GM18526 (cell line): ENCODE results near the gene ST14.

ENCODE experiments used
- POLR2A ChIP-seq: IDR thresholded peaks from 3 replicates; pipeline ENCODE4 v1.6.1; 2011; ENCODE audit not compliant: insufficient read length; ENCODE audit errors: extremely low read depth

ST14 gene

GRCh38 chr11:130208241-130209127, 48.9 kb downstream of the ST14 start:
- no peak for TF ChIP-seq POLR2A

DNA sequence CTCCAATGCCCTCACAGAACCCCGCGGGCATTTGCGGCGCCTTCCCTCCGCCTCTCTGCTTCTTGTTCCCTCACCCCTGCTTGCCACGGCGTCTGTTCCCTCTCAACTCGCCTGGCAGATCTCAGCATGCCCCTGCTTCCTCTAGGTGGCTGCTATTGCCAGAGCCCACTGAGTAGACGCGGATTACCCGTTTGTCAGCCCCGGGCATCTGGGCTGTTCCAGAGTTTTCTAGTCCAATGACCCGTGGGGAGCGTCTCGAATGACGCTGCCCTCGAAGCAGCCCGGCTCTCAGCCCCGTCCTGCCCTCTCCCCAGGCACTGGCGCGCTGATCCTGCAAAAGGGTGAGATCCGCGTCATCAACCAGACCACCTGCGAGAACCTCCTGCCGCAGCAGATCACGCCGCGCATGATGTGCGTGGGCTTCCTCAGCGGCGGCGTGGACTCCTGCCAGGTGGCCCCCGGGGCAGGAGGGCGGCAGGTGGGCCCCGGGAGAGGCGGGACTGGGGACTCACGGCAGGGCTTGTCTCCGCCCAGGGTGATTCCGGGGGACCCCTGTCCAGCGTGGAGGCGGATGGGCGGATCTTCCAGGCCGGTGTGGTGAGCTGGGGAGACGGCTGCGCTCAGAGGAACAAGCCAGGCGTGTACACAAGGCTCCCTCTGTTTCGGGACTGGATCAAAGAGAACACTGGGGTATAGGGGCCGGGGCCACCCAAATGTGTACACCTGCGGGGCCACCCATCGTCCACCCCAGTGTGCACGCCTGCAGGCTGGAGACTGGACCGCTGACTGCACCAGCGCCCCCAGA, 49.7 kb downstream of the ST14 start:
- no peak for TF ChIP-seq POLR2A

DNA sequence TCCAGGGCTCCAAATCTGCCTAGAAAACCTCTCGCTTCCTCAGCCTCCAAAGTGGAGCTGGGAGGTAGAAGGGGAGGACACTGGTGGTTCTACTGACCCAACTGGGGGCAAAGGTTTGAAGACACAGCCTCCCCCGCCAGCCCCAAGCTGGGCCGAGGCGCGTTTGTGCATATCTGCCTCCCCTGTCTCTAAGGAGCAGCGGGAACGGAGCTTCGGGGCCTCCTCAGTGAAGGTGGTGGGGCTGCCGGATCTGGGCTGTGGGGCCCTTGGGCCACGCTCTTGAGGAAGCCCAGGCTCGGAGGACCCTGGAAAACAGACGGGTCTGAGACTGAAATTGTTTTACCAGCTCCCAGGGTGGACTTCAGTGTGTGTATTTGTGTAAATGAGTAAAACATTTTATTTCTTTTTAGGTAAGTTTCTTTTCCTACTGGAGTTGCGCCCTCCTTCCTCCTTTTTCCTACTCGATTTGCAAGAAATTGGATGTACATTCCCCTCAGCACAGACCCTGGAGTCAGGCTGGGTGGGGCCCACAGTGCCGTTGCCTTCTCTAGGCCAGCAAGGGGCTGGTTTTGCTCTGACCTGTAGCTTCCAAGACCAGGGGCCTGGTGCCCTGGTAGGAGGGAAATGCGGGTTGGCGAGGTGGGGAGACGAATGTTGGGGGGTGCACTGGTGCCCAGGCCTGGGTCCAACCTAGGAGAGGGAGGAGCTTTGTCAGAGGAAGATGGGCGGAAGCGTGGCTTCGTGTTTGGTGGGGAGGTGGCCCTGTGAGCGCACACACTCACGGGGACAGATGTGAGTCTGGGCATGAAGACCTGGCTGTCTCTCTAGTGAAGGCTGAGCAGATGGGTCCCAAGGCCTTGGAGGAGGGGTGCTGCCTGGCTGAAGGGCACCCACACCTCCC, 50.6 kb downstream of the ST14 start:
- TF ChIP-seq POLR2A = no peak

DNA sequence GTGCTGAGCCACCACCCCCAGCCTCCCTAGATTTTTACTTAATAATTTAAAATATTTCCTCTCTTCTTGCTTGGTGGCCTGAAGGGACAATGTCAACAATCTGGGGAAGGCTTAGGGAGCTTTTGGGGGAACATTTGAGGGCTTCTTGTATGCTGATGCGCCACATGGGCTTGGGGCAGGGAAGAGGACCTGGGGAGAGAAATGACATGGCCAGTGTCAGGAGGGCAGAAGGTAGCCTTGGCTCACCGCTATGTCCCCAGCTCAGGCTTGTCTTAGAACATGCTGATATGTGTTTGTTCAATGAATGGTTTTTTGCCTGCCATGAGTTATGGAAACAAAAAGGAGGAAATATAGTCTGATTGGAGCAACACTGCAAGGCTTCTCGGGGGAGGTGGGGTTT, 51.6 kb downstream of the ST14 start:
- no peak for TF ChIP-seq POLR2A

DNA sequence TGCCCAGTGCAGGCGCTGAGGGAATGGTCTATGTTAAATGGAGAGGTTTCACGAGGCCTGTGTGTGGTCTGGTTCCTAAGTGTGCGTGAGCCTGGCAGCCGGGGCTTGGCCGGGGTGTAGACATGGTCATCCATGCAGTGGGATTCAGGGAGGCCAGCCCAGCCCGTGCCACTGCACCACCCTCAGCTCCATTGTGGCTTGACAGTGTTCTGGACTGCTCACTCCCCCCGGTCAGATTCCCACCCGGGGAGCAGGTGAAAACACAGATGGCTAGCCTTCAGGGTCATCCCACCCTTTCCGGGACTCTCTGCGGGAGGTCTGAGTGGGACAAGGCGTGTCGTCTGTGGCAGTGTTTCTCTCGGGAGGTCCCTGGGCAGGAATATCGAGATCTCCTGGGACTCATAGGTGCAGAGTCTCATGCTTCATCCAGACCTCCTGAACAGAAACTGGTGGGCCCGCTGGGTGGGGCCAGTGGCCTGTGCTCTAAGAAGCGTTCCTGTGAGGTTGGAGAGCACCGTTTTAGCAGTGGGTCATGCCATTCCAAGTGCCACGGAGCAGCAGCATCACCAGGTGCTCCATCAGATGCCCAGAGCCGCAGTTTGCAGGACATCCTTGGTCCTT, 52.3 kb downstream of the ST14 start:
- TF ChIP-seq POLR2A = no peak

DNA sequence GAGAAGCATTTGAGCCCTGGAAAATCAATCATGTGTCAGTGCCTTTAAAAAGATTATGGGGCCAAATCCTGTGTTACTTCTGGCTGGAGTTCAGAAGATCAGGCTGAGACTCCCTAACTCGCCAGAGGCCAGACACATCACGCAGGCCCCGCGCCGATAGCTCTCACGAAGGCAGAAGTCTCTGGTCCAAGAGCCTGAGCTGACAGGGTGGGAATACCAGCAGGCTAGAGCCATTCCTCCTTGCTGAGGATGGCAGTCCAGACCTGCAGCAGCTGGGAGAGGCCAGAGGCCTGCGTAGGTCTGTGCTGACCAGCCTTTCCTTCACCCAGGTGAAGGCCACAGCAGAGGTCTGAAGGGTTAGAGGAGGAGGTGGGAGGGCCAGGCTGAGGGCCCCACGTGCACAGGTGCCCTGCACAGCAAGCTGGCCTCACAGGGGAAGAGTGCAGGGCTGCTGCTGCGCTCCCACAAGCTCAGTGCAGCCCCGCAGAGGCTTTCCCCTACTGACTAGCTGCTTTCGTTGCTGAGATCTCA, 52.9 kb downstream of the ST14 start:
- TF ChIP-seq POLR2A = no peak

DNA sequence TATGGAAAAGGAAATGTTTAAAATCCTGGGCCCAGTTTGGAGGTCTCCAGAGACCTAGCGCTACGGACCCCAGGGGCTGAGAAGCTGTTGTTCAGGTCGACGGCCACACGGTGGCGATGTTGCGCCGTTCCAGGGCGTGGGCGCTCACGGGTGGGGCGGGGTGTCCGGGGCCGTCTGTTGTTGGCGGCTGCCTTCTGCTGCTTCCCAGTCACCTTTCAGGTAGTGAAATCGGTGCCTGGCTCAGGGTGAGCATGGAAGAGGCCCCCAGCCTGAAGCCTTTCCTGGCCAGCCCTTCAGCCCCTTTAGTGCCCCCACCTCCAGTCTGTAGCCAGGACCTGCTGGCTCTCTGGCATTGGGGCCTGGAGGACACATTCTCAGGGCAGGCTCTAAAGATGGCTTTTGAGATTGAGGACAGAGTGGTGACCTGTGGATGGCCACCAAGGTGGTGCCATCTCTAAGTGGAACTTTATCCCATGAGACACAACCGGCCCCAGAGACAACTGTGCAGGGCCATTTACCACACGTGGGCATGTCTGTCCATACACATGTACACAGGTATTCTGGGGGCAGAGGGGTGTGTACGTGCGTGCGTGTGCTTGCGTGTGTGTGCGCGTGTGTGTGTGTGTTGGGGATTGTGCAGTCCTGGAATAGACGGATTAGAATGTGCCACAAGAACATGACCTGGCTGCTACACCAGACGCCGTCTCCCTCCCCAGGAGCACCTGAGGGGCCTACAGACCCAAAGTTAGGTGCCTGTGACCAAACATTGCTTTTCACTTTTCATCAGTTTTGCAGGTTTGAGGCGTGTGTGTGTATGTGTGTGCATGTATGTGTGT, 53.8 kb downstream of the ST14 start:
- no peak for TF ChIP-seq POLR2A

- no peak for TF ChIP-seq POLR2A
These were observed 54.3 kb downstream of the ST14 start for GRCh38 chr11:130213979-130214281.

DNA sequence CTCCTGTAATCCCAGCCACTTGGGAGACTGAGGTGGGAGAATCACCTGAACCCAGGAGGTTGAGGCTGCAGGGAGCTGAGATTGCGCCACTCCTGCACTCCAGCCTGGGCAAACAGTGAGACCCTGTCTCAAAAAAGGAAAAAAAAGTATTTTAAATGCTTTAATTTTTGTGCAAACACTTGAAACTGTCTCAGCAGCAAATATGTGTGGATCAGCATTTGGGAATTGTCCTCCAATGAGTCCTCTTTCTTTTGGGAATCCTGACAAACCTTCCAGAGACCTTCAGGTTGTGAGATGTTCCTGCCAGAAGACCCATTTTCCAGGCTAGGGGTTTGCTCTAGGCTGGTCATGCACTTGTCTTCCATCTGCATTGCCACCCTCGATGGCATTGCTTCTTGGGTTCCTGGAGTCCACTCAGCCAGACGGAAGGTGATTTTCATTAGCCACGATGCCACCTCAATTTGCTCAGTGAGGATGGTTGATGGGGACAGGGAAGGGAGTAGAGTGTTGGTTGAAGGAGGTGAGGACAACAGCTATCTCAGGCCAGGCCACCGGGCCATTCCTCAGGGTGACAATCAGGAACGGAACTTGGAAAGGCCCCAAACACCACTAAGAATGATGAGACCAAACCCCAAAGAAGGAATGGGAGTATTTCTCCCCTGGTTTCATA, 55.4 kb downstream of the ST14 start:
- no peak for TF ChIP-seq POLR2A

DNA sequence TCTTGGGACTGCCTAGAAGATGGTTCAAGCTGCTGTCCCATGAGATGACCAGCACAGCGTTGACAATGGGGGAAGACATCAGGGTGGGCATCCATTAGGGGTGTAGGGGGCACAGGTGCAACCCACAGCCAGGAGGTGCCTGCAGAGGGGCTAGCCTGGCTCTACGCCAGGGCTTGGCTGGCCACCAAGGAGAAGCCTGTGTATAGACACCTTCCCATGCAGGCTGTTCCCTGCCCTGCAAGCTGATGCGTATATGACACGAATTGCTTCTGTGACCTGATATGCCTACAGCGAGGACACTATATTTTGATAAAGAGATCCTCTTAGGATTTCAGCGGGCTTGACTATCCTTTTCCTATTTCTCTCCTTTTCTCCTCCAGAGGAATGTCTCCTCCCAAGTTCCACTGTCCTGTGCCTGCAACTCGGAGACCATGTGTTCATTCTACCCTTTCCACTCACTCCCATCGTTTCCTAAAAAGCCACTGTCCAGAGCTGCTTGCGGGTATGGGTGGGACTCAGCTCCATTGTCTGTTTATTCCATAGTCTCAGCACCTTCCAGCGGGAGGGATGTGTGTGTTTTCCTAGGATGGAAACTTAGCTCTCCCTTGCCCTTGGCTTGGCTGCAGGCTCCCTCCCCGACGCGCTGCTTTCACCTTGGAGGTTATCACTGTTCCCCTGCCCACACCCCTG, 56.1 kb downstream of the ST14 start:
- no peak for TF ChIP-seq POLR2A

DNA sequence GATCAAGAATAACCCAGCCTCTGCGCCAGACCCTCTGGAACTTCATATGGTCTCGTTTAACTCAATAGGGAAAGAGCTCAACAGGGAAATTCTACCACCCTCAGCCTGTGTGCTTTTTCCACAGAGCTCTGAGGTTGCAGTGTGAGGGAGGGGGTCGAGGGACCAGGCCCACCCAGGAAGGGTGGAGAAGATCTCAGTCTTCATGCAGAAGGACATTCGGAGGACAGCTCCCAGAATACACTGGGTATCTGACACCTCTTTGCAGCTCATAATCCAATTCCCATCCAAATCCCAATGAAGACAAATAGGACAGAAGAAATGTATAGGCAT, 56.6 kb downstream of the ST14 start:
- TF ChIP-seq POLR2A = no peak

GRCh38 chr11:130216591-130217132, 57.1 kb downstream of the ST14 start:
- no peak for TF ChIP-seq POLR2A

DNA sequence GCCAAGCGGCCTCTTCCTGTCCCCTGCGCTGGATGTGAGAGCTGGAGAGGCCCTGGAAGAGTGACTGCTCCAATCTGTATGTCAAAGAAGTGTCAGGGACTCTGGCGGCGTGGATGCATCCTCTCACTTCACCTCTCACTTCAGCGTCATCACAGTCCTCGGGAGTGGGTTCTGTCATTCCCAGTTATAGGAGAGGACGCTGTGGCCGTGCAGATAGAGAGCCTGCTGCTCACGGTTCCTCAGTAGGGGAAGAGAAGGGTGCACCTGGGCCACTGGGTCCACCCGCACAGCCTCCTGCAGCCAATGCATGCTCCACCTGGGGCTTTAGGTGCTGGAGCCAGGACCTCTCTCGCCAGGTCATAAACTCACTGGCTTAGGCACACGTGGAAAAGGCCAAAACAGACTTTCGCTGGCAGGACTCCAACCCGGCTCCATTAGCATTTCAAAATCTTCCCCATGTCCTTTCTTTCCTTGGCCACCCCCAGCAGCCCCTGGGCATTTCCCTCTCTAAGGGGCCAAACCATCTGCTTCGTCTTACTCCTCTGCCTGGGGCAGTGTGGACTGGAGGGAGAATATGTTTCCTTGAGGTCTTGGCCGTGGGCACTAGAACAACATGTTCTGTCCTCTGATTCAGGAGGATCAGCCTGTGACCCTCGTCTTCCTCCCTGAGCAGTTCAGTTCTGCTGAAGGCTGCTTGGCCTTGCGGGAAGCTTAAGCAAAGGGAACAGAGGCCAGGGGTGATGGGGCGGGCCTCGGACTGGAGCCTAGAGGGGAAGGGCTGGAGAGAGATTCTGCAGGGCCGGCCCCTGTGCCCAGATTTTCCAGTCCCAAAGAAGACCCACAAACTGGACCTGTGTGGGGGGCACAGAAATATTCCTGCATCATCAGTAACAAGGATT, 57.8 kb downstream of the ST14 start:
- TF ChIP-seq POLR2A = no peak
